Articular chondrocyte of knee joint (primary cell): Measurements from ENCODE around the gene RPL35A. TPM values are rescaled to one million over a fixed set of nuclear protein-coding genes. Genes with fewer than 3 reads are reported as not detected.

Source experiments
- small RNA-seq: library from RNA; depleted of rRNA; stranded (forward); fragments of <200 nt; gene quantifications from one replicate; pipeline ENCODE3, GENCODE V24; 2012
- total RNA-seq: library from RNA; depleted of rRNA; stranded (reverse); fragments of >200 nt; gene quantifications from 2 replicates; pipeline ENCODE4 v1.2.3, GENCODE V29; 2012

RPL35A gene
- total RNA-seq, result 625 and 662 TPM in 2 replicates

GRCh38 chr3:197949778-197950676 is at the start of gene RPL35A:
TSS of gene RPL35A (plus strand) at chr3:197950190. CDS start at chr3:197950968, 778 bp downstream.

DNA sequence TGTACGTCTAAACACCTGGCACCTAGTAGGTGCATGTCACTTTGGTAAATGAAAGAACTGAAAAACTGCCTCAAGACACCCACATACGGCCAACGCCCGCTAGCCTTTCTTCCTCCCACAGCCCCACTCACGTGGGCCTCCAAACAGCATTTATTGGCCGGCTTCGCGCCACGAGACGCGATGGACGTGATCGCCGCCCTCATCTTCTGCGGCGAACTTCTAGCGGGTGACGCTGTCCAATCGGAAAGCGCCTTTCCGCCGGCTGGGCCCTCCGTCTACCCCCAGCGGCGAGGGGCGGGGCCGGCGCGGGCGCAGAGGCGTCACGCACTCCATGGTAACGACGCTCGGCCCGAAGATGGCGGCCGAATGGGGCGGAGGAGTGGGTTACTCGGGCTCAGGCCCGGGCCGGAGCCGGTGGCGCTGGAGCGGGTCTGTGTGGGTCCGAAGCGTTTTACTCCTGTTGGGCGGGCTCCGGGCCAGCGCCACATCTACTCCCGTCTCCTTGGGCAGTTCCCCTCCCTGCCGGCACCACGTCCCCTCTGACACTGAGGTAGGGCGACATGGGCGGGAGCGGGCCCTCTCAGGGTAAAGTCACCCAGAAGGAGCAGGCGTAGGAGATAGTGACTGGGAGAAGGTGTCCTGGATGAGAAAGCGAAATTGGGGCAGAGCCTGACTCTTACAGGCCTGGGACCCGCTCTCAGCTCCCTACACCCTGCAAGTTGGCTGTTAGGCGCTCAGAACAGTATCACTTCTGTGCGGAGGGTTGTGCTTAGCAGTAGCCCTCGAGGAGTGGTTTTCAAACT is 10.1 kb downstream of the RPL35A start, which contains the start of gene LMLN:
TSS of gene LMLN (plus strand) at position 327 of the 803 bp plus-strand sequence. CDS start at position 356, 29 bp downstream.

Small RNAs within 50 kb of the gene (small RNA-seq; reads per million reads assigned to genes)
- not detected for gene RNU6-621P

Other genes with a start within 250 kb of the RPL35A start
- gene RUBCN, start 213.3 kb upstream of the RPL35A start, total RNA-seq, result 16.4 and 19.2 TPM in 2 replicates
- gene FYTTD1, start 200.3 kb upstream of the RPL35A start, total RNA-seq, result 66.8 and 67.5 TPM in 2 replicates
- gene LRCH3, start 158.9 kb upstream of the RPL35A start, total RNA-seq, result 62.5 and 64.9 TPM in 2 replicates
- 8.9 and 13.3 TPM in 2 replicates for gene LMLN, start 10.0 kb downstream of the RPL35A start, total RNA-seq